Ovary (tissue), 9 donors: ENCODE results near the gene PACSIN2. TPM values are rescaled to one million over a fixed set of nuclear protein-coding genes. Genes with fewer than 3 reads are reported as not detected.

Experiments used
- DNase-seq, 5 donors: peaks; one replicate each; pipeline ENCODE4 v3.0.0-alpha.2; 2019 to 2020
- H3K27ac ChIP-seq, 2 donors: fragments of 200-600 bp; one replicate each; pipeline versions ENCODE4 v1.5.1 to v1.8.0; 2019 to 2022
- H3K27me3 ChIP-seq: fragments of 200-600 bp; one replicate; pipeline ENCODE4 v1.8.0; 2022
- H3K36me3 ChIP-seq: fragments of 200-600 bp; sonication (generic); one replicate; pipeline ENCODE4 v1.5.1; 2019
- H3K4me1 ChIP-seq: one replicate; pipeline ENCODE4 v1.8.1; 2013; ENCODE audit warnings: mild to moderate bottlenecking, moderate library complexity; ENCODE audit not compliant: insufficient read depth
- H3K4me3 ChIP-seq: fragments of 200-600 bp; sonication (generic); one replicate; pipeline ENCODE4 v1.5.1; 2017
- H3K9me3 ChIP-seq, 2 donors: fragments of 200-600 bp in 1 of 2; sonication (generic) in 1 of 2; one replicate each; pipeline versions ENCODE4 v1.5.1 to v1.8.1; 2013 to 2019; ENCODE audit warnings: mild to moderate bottlenecking in 1 of 2, moderate library complexity in 1 of 2
- CTCF ChIP-seq, 3 donors: fragments of 450-650 bp in 2 of 3; fragments of 200-600 bp in 1 of 3; IDR thresholded peaks; one replicate each; pipeline versions ENCODE4 v1.5.1 to v1.8.0; 2016 to 2022; ENCODE audit warnings: antibody characterized with exemption in 3 of 3, mild to moderate bottlenecking in 1 of 3
- EP300 ChIP-seq: sonication (generic); formaldehyde crosslinking; IDR thresholded peaks from one replicate; pipeline ENCODE4 v1.6.1; 2017; ENCODE audit warnings: antibody characterized with exemption
- POLR2A ChIP-seq: fragments of 450-650 bp; IDR thresholded peaks from one replicate; pipeline ENCODE4 v1.6.1; 2017; ENCODE audit warnings: antibody characterized with exemption, mild to moderate bottlenecking, moderate library complexity
- WGBS, 3 donors: extraction: QIAGEN DNeasy Blood & Tissue Kit in 1 of 3; methylation state at CpG; one replicate each; pipeline versions ENCODE4 v1.1.5 to v1.1.7; 2013 to 2017; 5-methylcytosine and 5-hydroxymethylcytosine counted together
- intact Hi-C, 4 donors: fragments of 100-400 bp; cut with DNase I; formaldehyde crosslinking; loops; one replicate each; pipeline versions ENCODE4 v1.11.0 to v1.15.1; 2022 to 2023
- polyA plus RNA-seq, 2 donors: library from polyadenylated mRNA; stranded (reverse); fragments of 200-250 nt in 1 of 2; fragments of 350-450 nt in 1 of 2; fragmentation: Illumina TruSeq in 1 of 2; extraction: RNeasy Lipid Tissue Mini Kit (QIAGEN cat#74804) in 1 of 2; gene quantifications; one replicate each; pipeline ENCODE4 v1.2.3, GENCODE V29; 2013 to 2014
- total RNA-seq, 7 donors: library from RNA; depleted of rRNA in 2 of 7; stranded (reverse); fragments of >200 nt in 2 of 7; fragmentation: NEBNext Ultra II Directional in 3 of 7; extraction: Animal tissue kit (Norgen Biotek cat#: 25700) in 3 of 7; gene quantifications; one replicate each; pipeline versions ENCODE4 v1.1.0 to v1.2.4, GENCODE V29; 2016 to 2023
- donor health status: DM: no; HTN: no; CAD: no; lungs with moderate emphysema.
- donor health status: DM: no; HTN: no; CAD: no.
- donor health status: Bipolar disorder and iron deficiency.
- donor health status: DM: yes; HTN: yes; CAD: no.
- donor health status: DM: no; HTN: no; CAD: no.
- donor health status: DM: yes; HTN: yes; CAD: no.

The PACSIN2 gene
- total and polyA plus RNA-seq, 9 donors: 25.5 to 60.0 (median 48.0) TPM

- TF ChIP-seq EP300 (no peak), CTCF (IDR thresholded peaks at IDR 0.05) (no peak), POLR2A (no peak)
- Histone ChIP-seq H3K27ac (no peak overlapping the region), H3K4me3 (no peak overlapping the region), H3K4me1 (peaks cover 13% of the 10 kb centered on the region), H3K36me3 (no peaks in the 10 kb centered on the region), H3K27me3 (no peaks in the 10 kb centered on the region), H3K9me3 (no peaks in the 10 kb centered on the region)
- DNase-seq: no peak
- intact Hi-C loops: loop anchor here in 1 of 4 donors (10.0 kb wide), 1 partner anchor 190 kb away; no protein-coding TSS in a partner anchor
- WGBS, 3 donors: 84 to 86% (median 85%) methylated on average over 8 of the region's 8 CpGs
Measured at GRCh38 chr22:42855211-42855610, 159.7 kb downstream of the PACSIN2 start.

GRCh38 chr22:42848941-42849550 lies 165.9 kb downstream of the PACSIN2 start:
- Histone ChIP-seq H3K9me3 (no peaks in the 10 kb centered on the region), H3K27me3 (no peaks in the 10 kb centered on the region), H3K36me3 (no peaks in the 10 kb centered on the region), H3K27ac (no peak overlapping the region), H3K4me1 (no peaks in the 10 kb centered on the region), H3K4me3 (no peak overlapping the region)
- intact Hi-C loops: no loop called here
- TF ChIP-seq EP300 (no peak), CTCF (IDR thresholded peaks at IDR 0.05) (no peak), POLR2A (no peak)
- DNase-seq: no peak
- 86 to 92% (median 86%) methylated on average over 5 of the region's 5 CpGs for WGBS, 3 donors

- TF ChIP-seq CTCF (IDR thresholded peaks at IDR 0.05) (no peak), EP300 (no peak), POLR2A (no peak)
- DNase-seq: no peak
- Histone ChIP-seq H3K9me3 (no peaks in the 10 kb centered on the region), H3K4me3 (no peak overlapping the region), H3K27ac (no peak overlapping the region), H3K36me3 (no peaks in the 10 kb centered on the region), H3K27me3 (no peaks in the 10 kb centered on the region), H3K4me1 (no peaks in the 10 kb centered on the region)
- 82 to 91% (median 86%) methylated on average over 3 of the region's 3 CpGs for WGBS, 3 donors
- intact Hi-C loops: no loop called here
Measured at GRCh38 chr22:42847110-42847509, 167.8 kb downstream of the PACSIN2 start.

- Histone ChIP-seq H3K27ac (no peak overlapping the region), H3K36me3 (no peaks in the 10 kb centered on the region), H3K4me3 (no peak overlapping the region), H3K27me3 (no peaks in the 10 kb centered on the region), H3K4me1 (no peaks in the 10 kb centered on the region), H3K9me3 (no peaks in the 10 kb centered on the region)
- intact Hi-C loops: no loop called here
- no peak for DNase-seq
- TF ChIP-seq EP300 (no peak), POLR2A (no peak), CTCF (IDR thresholded peaks at IDR 0.05) (no peak)
- 36 to 56% (median 48%) methylated on average over 4 of the region's 4 CpGs for WGBS, 3 donors
Measured at GRCh38 chr22:42844756-42845155, 170.2 kb downstream of the PACSIN2 start.
